Right lobe of liver (tissue), 4 donors: ENCODE measurements around the gene TOR1B.

Experiments used
- POLR2A ChIP-seq: fragments of 450-650 bp; IDR thresholded peaks from one replicate; pipeline ENCODE4 v1.6.1; 2017; ENCODE audit warnings: antibody characterized with exemption, mild to moderate bottlenecking
- TF ChIP-seq, protein P1 (sequence below), 4 donors: fragments of 200-600 bp in 3 of 4; fragments of 450-650 bp in 1 of 4; IDR thresholded peaks; one replicate each; pipeline versions ENCODE4 v1.5.1 to v1.8.0; 2016 to 2022; ENCODE audit warnings: antibody characterized with exemption in 4 of 4, mild to moderate bottlenecking in 2 of 4
- donor health status: DM: no; HTN: no; CAD: no.
- donor health status: DM: no; HTN: no; CAD: no.
- donor health status: DM: no; HTN: yes; CAD: no.

DNA sequence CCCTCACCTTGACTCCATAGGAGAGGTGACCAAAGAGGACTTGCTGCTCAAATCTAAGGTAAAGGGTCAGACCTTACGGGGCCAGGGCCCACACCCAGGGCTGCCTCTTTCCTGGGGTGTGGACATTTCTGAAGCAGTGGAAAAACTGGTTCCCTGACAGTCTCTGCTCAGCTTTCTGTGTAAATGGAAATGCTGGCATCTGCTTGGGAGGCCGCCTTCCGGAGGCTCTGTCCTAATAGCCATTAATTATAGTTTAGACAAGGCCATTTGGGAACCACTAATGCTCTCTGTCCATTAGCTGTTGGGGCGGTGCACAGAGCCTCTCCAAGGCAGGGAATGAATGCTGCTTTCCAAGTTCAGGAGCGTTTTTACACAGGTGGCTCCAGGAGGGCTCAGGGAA, 49.6 kb downstream of the TOR1B start:
- TF ChIP-seq, protein P1, sequence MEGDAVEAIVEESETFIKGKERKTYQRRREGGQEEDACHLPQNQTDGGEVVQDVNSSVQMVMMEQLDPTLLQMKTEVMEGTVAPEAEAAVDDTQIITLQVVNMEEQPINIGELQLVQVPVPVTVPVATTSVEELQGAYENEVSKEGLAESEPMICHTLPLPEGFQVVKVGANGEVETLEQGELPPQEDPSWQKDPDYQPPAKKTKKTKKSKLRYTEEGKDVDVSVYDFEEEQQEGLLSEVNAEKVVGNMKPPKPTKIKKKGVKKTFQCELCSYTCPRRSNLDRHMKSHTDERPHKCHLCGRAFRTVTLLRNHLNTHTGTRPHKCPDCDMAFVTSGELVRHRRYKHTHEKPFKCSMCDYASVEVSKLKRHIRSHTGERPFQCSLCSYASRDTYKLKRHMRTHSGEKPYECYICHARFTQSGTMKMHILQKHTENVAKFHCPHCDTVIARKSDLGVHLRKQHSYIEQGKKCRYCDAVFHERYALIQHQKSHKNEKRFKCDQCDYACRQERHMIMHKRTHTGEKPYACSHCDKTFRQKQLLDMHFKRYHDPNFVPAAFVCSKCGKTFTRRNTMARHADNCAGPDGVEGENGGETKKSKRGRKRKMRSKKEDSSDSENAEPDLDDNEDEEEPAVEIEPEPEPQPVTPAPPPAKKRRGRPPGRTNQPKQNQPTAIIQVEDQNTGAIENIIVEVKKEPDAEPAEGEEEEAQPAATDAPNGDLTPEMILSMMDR (IDR thresholded peaks at IDR 0.05) = no peak
- no peak for TF ChIP-seq POLR2A
